Erythroblast (primary cell): ENCODE data around the gene SORCS1.

Experiments used
- GATA1 ChIP-seq: IDR thresholded peaks from 2 replicates; pipeline ENCODE4 v1.6.1; 2011; ENCODE audit warnings: low read depth, mild to moderate bottlenecking, control low read depth, low read length, moderate library complexity
- POLR2A ChIP-seq: IDR thresholded peaks from 2 replicates; pipeline ENCODE4 v1.6.1; 2011; ENCODE audit warnings: mild to moderate bottlenecking, low read length

GRCh38 chr10:106714734-106715555 lies 449.6 kb downstream of the SORCS1 start:
- TF ChIP-seq POLR2A: no peak
- no peak for TF ChIP-seq GATA1
